GM19328 (cell line): ENCODE results near the gene LTBP1.

ENCODE experiments used
- ATAC-seq: cut with Tn5 transposase; IDR thresholded peaks from one replicate; pipeline ENCODE4 v1.9.1; 2021; ENCODE audit warnings: mild to moderate bottlenecking, moderate library complexity; ENCODE audit not compliant: unreplicated experiment

LTBP1 gene

GRCh38 chr2:33322612-33323011 lies 375.9 kb downstream of the LTBP1 start:
- no peak for ATAC-seq

- no peak for ATAC-seq
Measured at GRCh38 chr2:33323957-33324356, 377.2 kb downstream of the LTBP1 start.

GRCh38 chr2:33326100-33326499 lies 379.3 kb downstream of the LTBP1 start:
- ATAC-seq = no peak

GRCh38 chr2:33333433-33333832 lies 386.7 kb downstream of the LTBP1 start:
- ATAC-seq = no peak

- ATAC-seq = no peak
Measured at GRCh38 chr2:33334083-33334482, 387.3 kb downstream of the LTBP1 start.

GRCh38 chr2:33335516-33335915 lies 388.8 kb downstream of the LTBP1 start:
- no peak for ATAC-seq

- ATAC-seq = no peak
Measured at GRCh38 chr2:33336036-33336625, 389.4 kb downstream of the LTBP1 start.

GRCh38 chr2:33337385-33337960 lies 390.7 kb downstream of the LTBP1 start:
- no peak for ATAC-seq

- ATAC-seq = no peak
Measured at GRCh38 chr2:33337981-33338380, 391.2 kb downstream of the LTBP1 start.

- ATAC-seq = no peak
Measured at GRCh38 chr2:33339269-33339668, 392.5 kb downstream of the LTBP1 start.

GRCh38 chr2:33340280-33340679 lies 393.5 kb downstream of the LTBP1 start:
- no peak for ATAC-seq

- ATAC-seq = no peak
Measured at GRCh38 chr2:33342171-33342570, 395.4 kb downstream of the LTBP1 start.

GRCh38 chr2:33342705-33343104 lies 396.0 kb downstream of the LTBP1 start:
- no peak for ATAC-seq

- ATAC-seq = no peak
Measured at GRCh38 chr2:33343387-33343895, 396.7 kb downstream of the LTBP1 start.

GRCh38 chr2:33344230-33344629 lies 397.5 kb downstream of the LTBP1 start:
- no peak for ATAC-seq

GRCh38 chr2:33347856-33348255 lies 401.1 kb downstream of the LTBP1 start:
- ATAC-seq = no peak

- ATAC-seq = no peak
Measured at GRCh38 chr2:33350632-33351031, 403.9 kb downstream of the LTBP1 start.

- ATAC-seq = no peak
Measured at GRCh38 chr2:33351781-33352180, 405.0 kb downstream of the LTBP1 start.

- ATAC-seq = no peak
Measured at GRCh38 chr2:33354981-33355380, 408.2 kb downstream of the LTBP1 start.

- ATAC-seq = no peak
Measured at GRCh38 chr2:33358878-33359277, 412.1 kb downstream of the LTBP1 start.

GRCh38 chr2:33363325-33364298 lies 416.9 kb downstream of the LTBP1 start:
- no peak for ATAC-seq
